Measurements from ENCODE around the gene PPP1R9B.

Gene PPP1R9B

DNA sequence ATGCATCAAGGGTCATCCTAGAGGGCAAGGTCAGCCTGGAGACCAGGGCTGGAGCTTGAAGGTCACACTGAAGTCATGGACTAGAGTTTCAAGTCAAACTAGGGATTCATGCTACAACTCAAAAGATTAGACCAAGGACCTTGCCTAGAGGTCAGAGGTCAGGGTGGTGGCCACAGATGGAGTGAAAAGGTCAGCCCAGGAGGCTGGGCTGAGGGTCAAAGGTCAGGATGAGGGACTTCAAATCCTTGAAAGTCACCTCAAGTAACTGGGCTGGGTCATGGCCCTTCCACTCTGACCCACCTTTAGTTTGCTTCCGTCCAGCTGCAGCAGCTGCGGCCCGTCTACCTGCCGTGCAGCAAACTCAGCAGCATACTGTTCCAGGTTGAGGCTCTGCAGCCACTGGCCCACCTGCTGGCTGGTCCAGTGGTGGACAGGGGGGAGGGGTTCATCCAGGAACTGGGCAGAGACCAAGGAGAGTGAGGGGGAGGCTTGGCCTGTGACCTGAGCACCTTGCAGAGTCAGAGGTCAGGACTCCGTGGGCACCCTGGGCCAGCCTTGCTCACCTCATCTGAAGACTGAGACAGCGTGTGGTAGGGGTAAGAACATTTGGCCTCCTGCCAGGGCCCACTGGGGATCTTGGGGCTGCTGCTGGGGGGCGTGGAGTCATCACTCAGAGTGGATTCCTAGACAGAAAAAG, 36.7 kb downstream of the PPP1R9B start:
- no peaks in the 10 kb centered on the region for H3K27me3 ChIP-seq (ENCODE audit: insufficient read depth, low read depth, severe bottlenecking)
- no peak for DNase-seq
- H3K36me3 ChIP-seq: peaks cover 46% of the 10 kb centered on the region
- TF ChIP-seq, protein P1, sequence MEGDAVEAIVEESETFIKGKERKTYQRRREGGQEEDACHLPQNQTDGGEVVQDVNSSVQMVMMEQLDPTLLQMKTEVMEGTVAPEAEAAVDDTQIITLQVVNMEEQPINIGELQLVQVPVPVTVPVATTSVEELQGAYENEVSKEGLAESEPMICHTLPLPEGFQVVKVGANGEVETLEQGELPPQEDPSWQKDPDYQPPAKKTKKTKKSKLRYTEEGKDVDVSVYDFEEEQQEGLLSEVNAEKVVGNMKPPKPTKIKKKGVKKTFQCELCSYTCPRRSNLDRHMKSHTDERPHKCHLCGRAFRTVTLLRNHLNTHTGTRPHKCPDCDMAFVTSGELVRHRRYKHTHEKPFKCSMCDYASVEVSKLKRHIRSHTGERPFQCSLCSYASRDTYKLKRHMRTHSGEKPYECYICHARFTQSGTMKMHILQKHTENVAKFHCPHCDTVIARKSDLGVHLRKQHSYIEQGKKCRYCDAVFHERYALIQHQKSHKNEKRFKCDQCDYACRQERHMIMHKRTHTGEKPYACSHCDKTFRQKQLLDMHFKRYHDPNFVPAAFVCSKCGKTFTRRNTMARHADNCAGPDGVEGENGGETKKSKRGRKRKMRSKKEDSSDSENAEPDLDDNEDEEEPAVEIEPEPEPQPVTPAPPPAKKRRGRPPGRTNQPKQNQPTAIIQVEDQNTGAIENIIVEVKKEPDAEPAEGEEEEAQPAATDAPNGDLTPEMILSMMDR (IDR thresholded peaks at IDR 0.05; ENCODE audit: low read depth, low read length): no peak
- H3K27ac ChIP-seq: no peak overlapping the region
- no peak overlapping the region for H3K4me3 ChIP-seq (ENCODE audit: low read depth, low read length)
- H3K9me3 ChIP-seq (ENCODE audit: severe bottlenecking): no peaks in the 10 kb centered on the region

DNA sequence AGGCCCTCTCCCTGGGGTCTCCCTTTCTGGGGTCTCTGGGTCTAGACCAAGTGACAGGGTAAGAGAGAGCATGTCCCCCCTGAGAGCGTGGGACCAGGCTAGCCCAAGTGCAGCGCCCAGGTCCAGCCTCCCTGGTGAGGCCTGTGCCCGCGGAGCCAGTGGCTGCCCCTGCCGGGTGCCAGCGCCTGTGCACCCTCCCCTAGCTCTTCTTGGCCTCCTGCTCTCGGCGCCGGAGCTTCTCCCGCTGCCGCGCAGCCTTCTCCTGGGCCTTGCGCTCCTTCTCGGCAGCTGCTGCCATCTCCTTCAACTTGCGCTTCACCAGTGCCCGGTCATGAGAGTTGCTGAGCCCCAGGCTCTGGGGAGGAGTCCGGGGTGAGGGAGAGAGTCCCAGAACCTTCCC, 37.8 kb downstream of the PPP1R9B start:
- DNase-seq: no peak
- H3K27ac ChIP-seq: peak overlapping the region; percentile 87
- H3K27me3 ChIP-seq (ENCODE audit: insufficient read depth, low read depth, severe bottlenecking): no peaks in the 10 kb centered on the region
- no peaks in the 10 kb centered on the region for H3K9me3 ChIP-seq (ENCODE audit: severe bottlenecking)
- no peak overlapping the region for H3K4me3 ChIP-seq (ENCODE audit: low read depth, low read length)
- peaks cover 45% of the 10 kb centered on the region for H3K36me3 ChIP-seq
- TF ChIP-seq, protein P1 (IDR thresholded peaks at IDR 0.05; ENCODE audit: low read depth, low read length): no peak

DNA sequence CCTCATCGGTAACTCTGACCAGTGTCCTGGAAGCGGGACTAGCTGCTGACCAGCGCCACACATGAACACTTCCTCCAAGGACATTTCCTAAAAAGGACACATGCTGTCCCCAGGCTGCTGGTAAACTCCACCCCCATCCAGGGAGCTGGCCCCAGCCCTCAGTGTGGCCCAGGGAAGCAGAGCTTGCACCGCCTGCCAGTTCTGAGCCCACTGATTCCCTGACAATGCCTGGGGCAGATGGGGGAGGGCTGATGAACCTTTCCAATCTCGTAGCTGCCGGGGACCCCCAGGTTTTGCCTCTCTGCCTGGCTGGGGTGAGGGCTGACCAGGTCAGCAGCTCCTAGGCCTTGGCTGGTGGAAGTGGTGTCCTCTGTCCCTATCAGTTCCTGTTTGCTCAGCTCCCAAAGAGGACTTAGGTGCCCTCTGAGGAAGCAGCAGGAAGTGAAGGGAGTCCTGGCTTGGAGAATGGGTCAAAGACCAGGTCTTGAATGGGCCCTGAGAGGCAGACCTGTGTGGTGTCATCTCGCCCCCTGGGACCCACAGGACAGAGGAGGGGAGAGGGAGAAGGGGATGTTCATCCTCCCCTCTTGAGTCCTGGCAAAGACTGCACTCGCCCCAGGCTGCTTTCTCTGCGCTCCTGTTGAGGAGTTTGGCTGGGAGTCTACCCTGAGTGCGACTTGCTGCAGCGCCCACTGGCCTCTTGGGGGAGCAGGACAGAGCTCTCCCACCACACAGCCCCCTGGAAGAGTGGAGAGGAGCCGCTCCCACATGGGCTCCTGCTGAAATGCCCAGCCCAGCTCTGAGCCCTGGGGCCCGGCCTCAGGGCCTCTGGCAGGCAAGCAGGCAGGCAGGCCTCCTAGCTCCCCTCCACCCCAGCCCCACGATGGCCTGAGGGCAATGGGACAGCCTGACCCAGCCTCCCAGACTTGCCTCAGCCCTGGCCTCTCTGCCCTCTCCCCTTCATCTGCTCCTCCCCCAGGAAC, 38.5 kb downstream of the PPP1R9B start:
- H3K27ac ChIP-seq: peak overlapping the region; percentile 87

DNA sequence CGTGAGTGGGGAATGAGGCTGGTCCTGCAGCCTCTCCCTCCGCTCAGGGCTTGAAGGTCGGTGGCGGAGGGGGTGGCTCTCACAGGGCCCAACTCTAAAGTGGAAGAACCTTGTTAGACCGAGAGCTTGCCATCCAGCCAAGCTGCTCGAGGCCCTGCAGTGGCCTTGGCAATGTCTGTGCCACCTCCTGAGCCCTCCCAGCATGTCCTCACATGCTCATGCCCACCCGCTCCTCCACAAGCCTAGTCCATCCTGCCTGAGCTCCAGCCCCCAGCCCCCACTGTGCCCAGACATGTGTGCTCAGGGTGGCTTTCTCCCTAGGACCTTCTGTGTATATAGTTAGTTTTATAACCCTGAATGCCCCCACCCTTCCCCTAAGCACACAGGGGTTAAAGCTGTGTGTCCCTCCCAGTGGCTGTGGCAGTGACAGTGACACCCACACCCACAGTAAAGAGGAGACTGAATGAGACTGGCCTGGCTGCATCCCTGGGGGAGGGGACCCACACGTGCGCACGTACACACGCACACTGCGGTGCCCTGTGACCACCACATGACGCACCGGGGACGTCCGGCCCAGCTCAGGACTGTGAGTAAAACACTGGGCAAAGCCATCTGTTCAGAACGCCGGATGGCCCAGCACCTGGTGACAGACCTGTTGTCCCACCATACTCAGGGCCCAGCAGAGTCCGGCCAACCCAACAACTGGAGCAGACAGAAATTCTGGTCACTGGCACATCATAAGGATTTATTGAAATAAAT, 39.7 kb downstream of the PPP1R9B start:
- Histone ChIP-seq H3K4me3 (ENCODE audit: low read depth, low read length) (no peak overlapping the region), H3K27me3 (ENCODE audit: insufficient read depth, low read depth, severe bottlenecking) (no peaks in the 10 kb centered on the region), H3K36me3 (peaks cover 32% of the 10 kb centered on the region), H3K9me3 (ENCODE audit: severe bottlenecking) (no peaks in the 10 kb centered on the region), H3K27ac (peak overlapping the region; percentile 87)
- TF ChIP-seq, protein P1 (IDR thresholded peaks at IDR 0.05; ENCODE audit: low read depth, low read length): no peak
- peak; percentile 85 for DNase-seq

More for the DNA sequence above, 38.5 kb downstream of the PPP1R9B start:
- TF ChIP-seq, protein P1 (IDR thresholded peaks at IDR 0.05; ENCODE audit: low read depth, low read length): peak; percentile 29; the same call in 1 of the 2 replicates
- no peaks in the 10 kb centered on the region for H3K9me3 ChIP-seq (ENCODE audit: severe bottlenecking)
- DNase-seq: peak; percentile 87
- no peak overlapping the region for H3K4me3 ChIP-seq (ENCODE audit: low read depth, low read length)
- peaks cover 40% of the 10 kb centered on the region for H3K36me3 ChIP-seq
- no peaks in the 10 kb centered on the region for H3K27me3 ChIP-seq (ENCODE audit: insufficient read depth, low read depth, severe bottlenecking)

DNA sequence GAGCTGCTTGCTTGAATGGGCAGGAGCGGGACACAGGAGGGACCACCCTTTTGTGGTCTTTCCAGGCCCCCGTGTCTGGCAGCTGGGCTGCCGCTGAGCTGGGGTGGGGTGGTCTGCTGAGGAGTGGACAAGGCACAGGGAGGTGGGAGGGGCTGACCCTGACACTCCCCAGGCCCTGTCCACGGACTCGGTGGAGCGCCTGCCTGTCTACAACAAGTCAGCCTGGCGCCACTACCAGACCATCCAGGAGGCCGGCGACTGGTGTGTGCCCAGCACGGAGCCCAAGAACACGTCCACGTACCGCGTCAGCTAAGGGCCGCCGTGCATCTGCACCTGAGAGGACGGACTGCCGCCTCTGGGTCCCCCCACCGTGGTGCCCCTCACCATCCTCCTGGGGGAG, 40.7 kb downstream of the PPP1R9B start:
- DNase-seq: no peak
- H3K9me3 ChIP-seq (ENCODE audit: severe bottlenecking): no peaks in the 10 kb centered on the region
- TF ChIP-seq, protein P1 (IDR thresholded peaks at IDR 0.05; ENCODE audit: low read depth, low read length): no peak
- H3K36me3 ChIP-seq: peaks cover 25% of the 10 kb centered on the region
- no peak overlapping the region; the same call in 1 of the 2 replicates for H3K27ac ChIP-seq
- no peaks in the 10 kb centered on the region for H3K27me3 ChIP-seq (ENCODE audit: insufficient read depth, low read depth, severe bottlenecking)
- no peak overlapping the region for H3K4me3 ChIP-seq (ENCODE audit: low read depth, low read length)

Measured in WERI-Rb-1 (cell line).